Prostate gland (tissue), 2 donors: Measurements from ENCODE around the gene FXYD7. TPM values are rescaled to one million over a fixed set of nuclear protein-coding genes. Genes with fewer than 3 reads are reported as not detected.

Source experiments
- DNase-seq: peaks from one replicate; pipeline ENCODE4 v3.0.0-alpha.2; 2019; ENCODE audit warnings: low spot score
- H3K27ac ChIP-seq, 2 donors: fragments of 200-600 bp; sonication (generic); 2 replicates each; pipeline ENCODE4 v1.5.1; 2017 to 2019
- H3K27me3 ChIP-seq: fragments of 200-600 bp; sonication (generic); replicated peaks from 2 replicates; pipeline ENCODE4 v1.5.1; 2019; ENCODE audit not compliant: insufficient read depth
- H3K36me3 ChIP-seq, 2 donors: fragments of 200-600 bp; sonication (generic); 1 replicate in 1 of 2; 2 replicates in 1 of 2; pipeline versions ENCODE4 v1.5.1 to v1.8.1; 2017 to 2019
- H3K4me1 ChIP-seq: fragments of 200-600 bp; sonication (generic); replicated peaks from 2 replicates; pipeline ENCODE4 v1.5.1; 2019
- H3K4me3 ChIP-seq, 2 donors: fragments of 200-600 bp; sonication (generic); 2 replicates each; pipeline ENCODE4 v1.5.1; 2017 to 2019
- H3K9me3 ChIP-seq: fragments of 200-600 bp; sonication (generic); 2 replicates; pipeline ENCODE4 v1.5.1; 2017
- CTCF ChIP-seq, 4 experiments: fragments of 200-600 bp in 2 of 4; fragments of 450-650 bp in 2 of 4; sonication (generic) in 2 of 4; IDR thresholded peaks; 1 replicate in 3 of 4; 2 replicates in 1 of 4; pipeline ENCODE4 v1.5.1; 2016 to 2019; ENCODE audit warnings: antibody characterized with exemption in 4 of 4, mild to moderate bottlenecking in 2 of 4, moderate library complexity in 2 of 4
- POLR2A ChIP-seq: fragments of 450-650 bp; IDR thresholded peaks from one replicate; pipeline ENCODE4 v1.6.1; 2016; ENCODE audit warnings: antibody characterized with exemption, mild to moderate bottlenecking
- POLR2AphosphoS5 ChIP-seq: sonication (generic); formaldehyde crosslinking; IDR thresholded peaks from one replicate; pipeline ENCODE4 v1.6.1; 2017; ENCODE audit warnings: antibody characterized with exemption
- WGBS: methylation state at CpG from one replicate; pipeline ENCODE4 v1.1.5; 2018; 5-methylcytosine and 5-hydroxymethylcytosine counted together
- intact Hi-C: fragments of 100-400 bp; cut with DNase I; formaldehyde crosslinking; loops from one replicate; pipeline ENCODE4 v1.14.2; 2022
- total RNA-seq, 2 donors: library from RNA; depleted of rRNA; stranded (reverse); fragments of >200 nt; gene quantifications; one replicate each; pipeline ENCODE4 v1.1.0, GENCODE V29; 2016

FXYD7 gene
- total RNA-seq, 2 donors from 2014 or later: not detected

GRCh38 chr19:35136977-35137702 lies 5.9 kb upstream of the FXYD7 start:
- Histone ChIP-seq H3K4me3 (no peak overlapping the region), H3K27me3 (no peaks in the 10 kb centered on the region), H3K9me3 (no peaks in the 10 kb centered on the region), H3K27ac (no peak overlapping the region), H3K36me3 (no peaks in the 10 kb centered on the region), H3K4me1 (peaks cover 7% of the 10 kb centered on the region)
- TF ChIP-seq POLR2A: no peak
- intact Hi-C loops: no loop called here
- WGBS: 64% methylated on average over 9 of the region's 9 CpGs
- DNase-seq: no peak

GRCh38 chr19:35138305-35138892 lies 4.7 kb upstream of the FXYD7 start, which contains the start of gene FXYD1:
FXYD1 (plus strand) TSS chr19:35138824; CDS start chr19:35140080, 1,256 bp downstream.
- no peaks in the 10 kb centered on the region for H3K27me3 ChIP-seq
- WGBS: 52% methylated on average over 18 of the region's 18 CpGs
- intact Hi-C loops: no loop called here
- TF ChIP-seq POLR2AphosphoS5 (no peak), POLR2A (no peak), CTCF (IDR thresholded peaks at IDR 0.05) (no peak)
- DNase-seq: no peak
- no peaks in the 10 kb centered on the region for H3K36me3 ChIP-seq
- peaks cover 15% of the 10 kb centered on the region for H3K4me1 ChIP-seq
- no peaks in the 10 kb centered on the region for H3K9me3 ChIP-seq
- H3K27ac ChIP-seq: peak within 1 kb of the TSS; percentile 64 to 71
- peak within 1 kb of the TSS; percentile 6 to 22 for H3K4me3 ChIP-seq

- no peaks in the 10 kb centered on the region for H3K36me3 ChIP-seq
- H3K9me3 ChIP-seq: no peaks in the 10 kb centered on the region
- H3K4me1 ChIP-seq: peaks cover 15% of the 10 kb centered on the region
- DNase-seq: no peak
- intact Hi-C loops: loop anchor here (5.0 kb wide), 1 partner anchor 127 kb away; the partner anchor contains the start of gene USF2
- WGBS: 54% methylated on average over 12 of the region's 12 CpGs
- H3K27ac ChIP-seq: peak overlapping the region; percentile 64 to 71
- H3K27me3 ChIP-seq: no peaks in the 10 kb centered on the region
- peak overlapping the region; percentile 6 to 22 for H3K4me3 ChIP-seq
- no peak for TF ChIP-seq POLR2AphosphoS5
- no peak for TF ChIP-seq CTCF (IDR thresholded peaks at IDR 0.05)
- TF ChIP-seq POLR2A: no peak
These were observed 2.7 kb upstream of the FXYD7 start for GRCh38 chr19:35140207-35140961.

- H3K4me1 ChIP-seq: peaks cover 15% of the 10 kb centered on the region
- TF ChIP-seq CTCF (IDR thresholded peaks at IDR 0.05) (peak in 3 of 4 experiments; percentile 52 to 62 (median 56)), POLR2AphosphoS5 (peak; percentile 45), POLR2A (peak; percentile 31)
- no peaks in the 10 kb centered on the region for H3K36me3 ChIP-seq
- H3K4me3 ChIP-seq: no peak overlapping the region
- H3K9me3 ChIP-seq: no peaks in the 10 kb centered on the region
- DNase-seq: peak; percentile 89
- WGBS: 3% methylated on average over 29 of the region's 48 CpGs
- H3K27me3 ChIP-seq: no peaks in the 10 kb centered on the region
- peak overlapping the region; percentile 64 to 71 for H3K27ac ChIP-seq
- intact Hi-C loops: loop anchor here (5.0 kb wide), 1 partner anchor 126 kb away; the partner anchor contains the start of gene USF2
These were observed 1.9 kb upstream of the FXYD7 start for GRCh38 chr19:35140962-35141836.
